Iris pigment epithelial cell (primary cell): ENCODE results near the gene VPS35L.

Experiments used
- DNase-seq: peaks from one replicate; pipeline ENCODE4 v3.0.0-alpha.2; 2011; ENCODE audit warnings: low read depth

The VPS35L gene

GRCh38 chr16:19555186-19555937 lies at the start of gene VPS35L:
Gene VPS35L (plus strand): TSS chr16:19555703. CDS start chr16:19555730, 27 bp downstream.
- DNase-seq: peak; percentile 99

GRCh38 chr16:19506965-19507364 lies 48.5 kb upstream of the VPS35L start:
- DNase-seq: no peak

GRCh38 chr16:19507867-19508266 lies 47.6 kb upstream of the VPS35L start:
- DNase-seq: no peak

- no peak for DNase-seq
These were observed 43.2 kb upstream of the VPS35L start for GRCh38 chr16:19512297-19512696.

- peak; percentile 71 for DNase-seq
These were observed 42.0 kb upstream of the VPS35L start for GRCh38 chr16:19513377-19514053.

GRCh38 chr16:19515757-19516156 lies 39.7 kb upstream of the VPS35L start:
- peak; percentile 72 for DNase-seq

GRCh38 chr16:19517424-19518089 lies 37.9 kb upstream of the VPS35L start:
- peak; percentile 85 for DNase-seq

- DNase-seq: no peak
These were observed 37.1 kb upstream of the VPS35L start for GRCh38 chr16:19518388-19518787.

- DNase-seq: peak; percentile 57
These were observed 34.6 kb upstream of the VPS35L start for GRCh38 chr16:19520861-19521331.

GRCh38 chr16:19521471-19522396 lies 33.8 kb upstream of the VPS35L start, which contains the start of gene GDE1:
Gene GDE1 (minus strand): TSS chr16:19522098. CDS start chr16:19521964, 134 bp downstream.
- DNase-seq: peak; percentile 88

GRCh38 chr16:19522397-19522732 lies 33.1 kb upstream of the VPS35L start:
- DNase-seq: no peak

- no peak for DNase-seq
These were observed 32.7 kb upstream of the VPS35L start for GRCh38 chr16:19522760-19523159.

- DNase-seq: no peak
These were observed 32.3 kb upstream of the VPS35L start for GRCh38 chr16:19523184-19523558.

- peak; percentile 99 for DNase-seq
These were observed 31.7 kb upstream of the VPS35L start, which contains the start of gene CCP110 for GRCh38 chr16:19523559-19524355. Gene CCP110 (plus strand): TSS chr16:19523942. CDS start chr16:19527882, 3,940 bp downstream.

GRCh38 chr16:19524356-19524615 lies 31.2 kb upstream of the VPS35L start:
- DNase-seq: peak; percentile 2

- peak; percentile 14 for DNase-seq
These were observed 30.7 kb upstream of the VPS35L start for GRCh38 chr16:19524616-19525384.

- DNase-seq: no peak
These were observed 30.1 kb upstream of the VPS35L start for GRCh38 chr16:19525385-19525723.

GRCh38 chr16:19527161-19527560 lies 28.3 kb upstream of the VPS35L start:
- no peak for DNase-seq

GRCh38 chr16:19528666-19529065 lies 26.8 kb upstream of the VPS35L start:
- DNase-seq: no peak

- no peak for DNase-seq
These were observed 22.9 kb upstream of the VPS35L start for GRCh38 chr16:19532601-19533000.
